ENCODE results near the gene ZNF750.

Gene ZNF750

DNA sequence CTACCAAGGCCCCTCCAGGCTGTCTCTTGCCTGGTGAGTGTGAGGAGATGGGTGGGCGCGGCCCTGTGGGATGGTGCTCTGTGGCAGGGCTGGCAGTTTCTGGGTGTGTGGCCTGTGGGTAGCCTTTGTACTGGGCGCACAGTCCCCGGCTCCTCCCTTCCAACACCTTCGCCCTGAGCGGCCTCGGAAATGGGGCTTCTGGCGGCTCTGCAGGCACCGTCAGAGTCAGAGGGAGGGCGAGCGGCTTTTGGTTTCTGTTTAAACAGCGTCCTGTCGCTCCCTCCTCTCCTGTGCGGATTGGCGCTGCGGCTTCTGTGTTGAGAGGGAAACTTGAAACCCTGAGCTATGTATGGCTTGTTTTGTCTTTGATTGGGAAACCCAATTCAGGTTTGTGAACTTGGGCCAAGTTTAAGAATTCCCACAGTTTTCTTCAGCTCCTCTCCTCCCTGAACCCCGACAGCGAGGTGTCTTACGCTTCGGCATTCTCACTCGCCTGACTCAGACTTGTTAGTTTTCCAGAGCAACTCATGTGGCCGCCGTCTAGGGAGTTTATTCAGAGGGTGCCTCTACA lies 8.3 kb upstream of the ZNF750 start:
- no peak overlapping the region for H3K4me3 ChIP-seq (ENCODE audit: low read depth, low read length)
- TF ChIP-seq, protein P1, sequence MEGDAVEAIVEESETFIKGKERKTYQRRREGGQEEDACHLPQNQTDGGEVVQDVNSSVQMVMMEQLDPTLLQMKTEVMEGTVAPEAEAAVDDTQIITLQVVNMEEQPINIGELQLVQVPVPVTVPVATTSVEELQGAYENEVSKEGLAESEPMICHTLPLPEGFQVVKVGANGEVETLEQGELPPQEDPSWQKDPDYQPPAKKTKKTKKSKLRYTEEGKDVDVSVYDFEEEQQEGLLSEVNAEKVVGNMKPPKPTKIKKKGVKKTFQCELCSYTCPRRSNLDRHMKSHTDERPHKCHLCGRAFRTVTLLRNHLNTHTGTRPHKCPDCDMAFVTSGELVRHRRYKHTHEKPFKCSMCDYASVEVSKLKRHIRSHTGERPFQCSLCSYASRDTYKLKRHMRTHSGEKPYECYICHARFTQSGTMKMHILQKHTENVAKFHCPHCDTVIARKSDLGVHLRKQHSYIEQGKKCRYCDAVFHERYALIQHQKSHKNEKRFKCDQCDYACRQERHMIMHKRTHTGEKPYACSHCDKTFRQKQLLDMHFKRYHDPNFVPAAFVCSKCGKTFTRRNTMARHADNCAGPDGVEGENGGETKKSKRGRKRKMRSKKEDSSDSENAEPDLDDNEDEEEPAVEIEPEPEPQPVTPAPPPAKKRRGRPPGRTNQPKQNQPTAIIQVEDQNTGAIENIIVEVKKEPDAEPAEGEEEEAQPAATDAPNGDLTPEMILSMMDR (IDR thresholded peaks at IDR 0.05; ENCODE audit: control insufficient read depth, extremely low read depth, insufficient read depth) = no peak
- DNase-seq (ENCODE audit: low read depth) = no peak

DNA sequence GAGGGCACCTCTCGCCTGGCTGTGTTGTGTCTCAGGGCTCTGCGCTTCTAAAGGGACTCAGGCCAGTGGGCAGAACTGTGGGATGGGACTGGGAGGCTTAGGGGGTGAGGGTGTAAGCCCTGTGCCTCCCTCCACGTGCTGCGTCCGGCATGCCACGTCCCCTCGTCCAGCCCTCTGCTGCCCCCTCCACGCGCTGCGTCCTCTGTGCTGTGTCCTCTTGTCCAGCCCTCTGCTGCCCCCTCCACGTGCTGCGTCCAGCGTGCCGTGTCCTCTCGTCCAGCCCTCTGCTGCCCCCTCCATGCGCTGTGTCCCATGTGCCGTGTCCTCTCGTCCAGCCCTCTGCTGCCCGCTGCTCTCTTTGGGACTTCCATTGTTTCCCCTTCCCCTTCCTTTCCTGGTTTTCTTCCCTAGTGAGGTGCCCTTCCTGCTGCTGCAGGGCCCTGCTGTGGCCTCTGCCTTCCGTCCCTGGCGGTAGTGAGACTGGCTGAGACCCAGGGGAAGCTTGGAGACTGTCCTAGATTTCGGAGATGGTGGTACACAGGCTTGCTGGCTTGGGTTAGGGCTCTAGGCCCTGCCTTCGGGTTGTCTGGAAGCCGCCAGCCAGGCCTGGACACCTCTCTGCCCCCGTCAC lies 6.4 kb upstream of the ZNF750 start:
- no peak overlapping the region for H3K4me3 ChIP-seq (ENCODE audit: low read depth, low read length)
- DNase-seq (ENCODE audit: low read depth) = no peak
- TF ChIP-seq, protein P1 (IDR thresholded peaks at IDR 0.05; ENCODE audit: control insufficient read depth, extremely low read depth, insufficient read depth) = no peak

DNA sequence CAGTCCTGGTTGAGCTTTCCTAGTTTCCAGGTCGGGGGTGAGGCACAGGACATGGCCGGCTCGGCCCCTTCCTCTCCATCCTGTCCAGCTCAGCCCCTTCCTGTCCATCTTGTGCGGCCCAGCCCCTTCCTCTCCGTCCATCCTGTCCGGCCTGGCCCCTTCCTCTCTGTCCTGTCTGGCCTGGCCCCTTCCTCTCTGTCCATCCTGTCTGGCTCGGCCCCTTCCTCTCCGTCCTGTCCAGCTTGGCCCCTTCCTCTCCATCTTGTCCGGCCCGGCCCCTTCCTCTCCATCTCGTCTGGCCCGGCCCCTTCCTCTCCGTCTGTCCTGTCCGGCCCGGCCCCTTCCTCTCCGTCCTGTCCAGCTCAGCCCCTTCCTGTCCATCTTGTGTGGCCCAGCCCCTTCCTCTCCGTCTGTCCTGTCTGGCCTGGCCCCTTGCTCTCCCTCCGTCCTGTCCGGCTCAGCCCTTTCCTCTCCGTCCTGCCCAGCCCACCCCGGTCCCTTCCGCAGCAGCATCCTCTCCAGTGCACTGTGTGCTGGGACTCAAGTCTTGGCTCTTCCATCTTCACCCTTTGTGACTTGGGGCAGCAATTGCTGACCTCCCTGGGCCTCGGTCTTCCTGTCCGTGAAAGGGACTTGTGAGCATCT lies 5.5 kb upstream of the ZNF750 start:
- H3K4me3 ChIP-seq (ENCODE audit: low read depth, low read length) = no peak overlapping the region
- TF ChIP-seq, protein P1 (IDR thresholded peaks at IDR 0.05; ENCODE audit: control insufficient read depth, extremely low read depth, insufficient read depth) = no peak
- DNase-seq (ENCODE audit: low read depth) = no peak

DNA sequence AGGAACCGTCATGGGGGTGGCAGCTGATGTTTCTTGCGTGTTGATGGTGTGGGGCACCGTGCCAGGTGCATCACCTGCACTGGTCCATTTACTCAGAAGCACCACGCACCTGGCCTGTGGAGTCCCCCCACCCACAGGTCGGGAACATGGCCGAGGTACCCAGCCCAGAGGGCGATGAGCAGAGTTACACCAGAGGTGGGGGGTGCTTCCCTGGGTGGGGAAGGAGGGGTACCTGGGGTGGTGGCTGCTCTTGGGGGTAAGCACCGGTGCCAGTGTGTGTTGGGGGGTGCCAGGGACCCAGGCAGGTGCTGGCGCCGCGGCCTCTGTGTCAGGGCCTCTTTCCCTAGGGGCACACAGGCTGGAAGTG lies 5.0 kb upstream of the ZNF750 start:
- H3K4me3 ChIP-seq (ENCODE audit: low read depth, low read length) = no peak overlapping the region
- TF ChIP-seq, protein P1 (IDR thresholded peaks at IDR 0.05; ENCODE audit: control insufficient read depth, extremely low read depth, insufficient read depth) = no peak

DNA sequence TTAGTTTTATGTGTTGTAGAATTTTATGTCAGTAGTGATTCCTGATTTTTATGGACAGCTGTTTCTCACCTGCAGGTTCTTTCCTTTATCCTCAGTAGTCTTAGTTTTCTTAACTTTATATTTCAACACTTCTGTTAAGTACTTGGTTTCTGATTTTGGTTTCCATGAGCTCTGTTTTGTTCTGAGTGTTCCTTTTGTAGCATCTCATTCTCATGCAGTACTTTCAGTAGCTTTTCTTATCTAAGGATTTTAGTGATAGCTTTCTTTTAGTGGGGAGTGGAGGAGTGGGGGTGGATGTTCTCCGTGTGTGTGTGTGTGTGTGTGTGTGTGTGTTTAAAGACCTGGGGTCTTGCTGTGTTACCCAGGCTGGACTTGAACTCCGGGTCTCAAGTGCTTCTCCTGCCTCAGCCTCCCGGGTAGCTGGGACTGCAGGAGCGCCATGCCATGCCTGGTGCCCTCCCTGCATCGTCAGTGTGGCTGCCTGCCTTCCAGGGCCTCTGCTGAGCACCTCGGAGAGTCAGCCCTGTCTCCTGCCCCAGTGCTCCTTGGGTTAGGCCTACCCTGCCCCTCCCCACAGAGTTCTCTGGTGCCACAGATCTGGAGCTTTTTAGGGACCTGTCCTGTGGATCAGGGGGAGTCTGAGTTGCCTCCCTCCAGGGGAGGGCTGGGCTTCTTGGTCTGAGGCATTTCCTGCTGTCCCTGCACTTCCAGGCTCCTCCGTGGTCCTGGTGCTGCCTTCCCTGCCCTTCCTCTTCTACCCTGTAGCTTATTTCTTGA lies 4.3 kb upstream of the ZNF750 start:
- DNase-seq (ENCODE audit: low read depth) = no peak
- TF ChIP-seq, protein P1 (IDR thresholded peaks at IDR 0.05; ENCODE audit: control insufficient read depth, extremely low read depth, insufficient read depth) = no peak

More for the DNA sequence above, 5.0 kb upstream of the ZNF750 start:
- DNase-seq (ENCODE audit: low read depth) = no peak

DNA sequence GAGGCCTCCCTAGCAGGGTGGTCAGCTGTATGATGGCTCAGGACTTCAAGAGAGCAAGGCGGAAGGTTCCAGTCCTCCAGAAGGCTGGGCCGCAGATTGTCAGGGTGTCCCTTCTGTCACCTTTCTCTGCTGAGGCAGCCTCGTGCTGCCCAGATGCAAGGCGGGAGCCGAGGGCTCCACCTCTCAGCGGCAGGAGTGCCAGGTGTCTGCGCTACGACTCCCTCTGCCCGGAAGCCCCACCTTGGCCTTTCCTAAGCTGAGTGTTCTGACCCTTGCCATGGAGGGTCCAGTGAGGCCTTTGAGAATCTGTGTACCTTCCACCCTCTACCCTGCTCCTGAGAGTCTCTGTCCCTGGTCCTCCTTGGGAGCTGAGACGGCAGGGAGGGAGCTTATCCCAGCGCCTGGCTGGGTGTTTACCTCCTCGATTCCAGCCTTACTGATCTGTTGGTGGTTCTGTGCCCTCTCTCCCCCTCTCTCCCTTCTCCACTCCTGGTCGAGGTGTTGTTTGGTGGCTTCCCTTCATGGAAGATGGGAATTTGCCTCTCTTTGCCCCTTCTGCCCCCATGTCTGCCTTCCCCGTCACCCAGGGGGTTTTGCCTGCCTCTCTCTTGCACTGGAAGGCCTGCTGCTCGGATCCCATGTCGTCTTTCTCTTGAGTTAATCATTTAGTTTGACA lies 2.2 kb upstream of the ZNF750 start:
- TF ChIP-seq, protein P1 (IDR thresholded peaks at IDR 0.05; ENCODE audit: control insufficient read depth, extremely low read depth, insufficient read depth) = no peak
- no peak for DNase-seq (ENCODE audit: low read depth)
- H3K4me3 ChIP-seq (ENCODE audit: low read depth, low read length) = no peak overlapping the region

More for the DNA sequence above, 4.3 kb upstream of the ZNF750 start:
- H3K4me3 ChIP-seq (ENCODE audit: low read depth, low read length) = no peak overlapping the region

Measured in LNCaP clone FGC (cell line).